PC-3 (cell line): ENCODE data around the gene CAPRIN2.

Experiments
- EZH2 ChIP-seq: fragments of 300-600 bp; sonication (generic); IDR thresholded peaks from one replicate; pipeline ENCODE4 v1.6.1; 2017; ENCODE audit warnings: antibody characterized with exemption, mild to moderate bottlenecking, low read length; ENCODE audit not compliant: unreplicated experiment
- TF ChIP-seq, protein P1 (sequence below): fragments of 300-600 bp; sonication (generic); conservative IDR thresholded peaks from 2 replicates; pipeline ENCODE4 v1.5.1; 2017; ENCODE audit warnings: antibody characterized with exemption, low read depth, mild to moderate bottlenecking, low read length

DNA sequence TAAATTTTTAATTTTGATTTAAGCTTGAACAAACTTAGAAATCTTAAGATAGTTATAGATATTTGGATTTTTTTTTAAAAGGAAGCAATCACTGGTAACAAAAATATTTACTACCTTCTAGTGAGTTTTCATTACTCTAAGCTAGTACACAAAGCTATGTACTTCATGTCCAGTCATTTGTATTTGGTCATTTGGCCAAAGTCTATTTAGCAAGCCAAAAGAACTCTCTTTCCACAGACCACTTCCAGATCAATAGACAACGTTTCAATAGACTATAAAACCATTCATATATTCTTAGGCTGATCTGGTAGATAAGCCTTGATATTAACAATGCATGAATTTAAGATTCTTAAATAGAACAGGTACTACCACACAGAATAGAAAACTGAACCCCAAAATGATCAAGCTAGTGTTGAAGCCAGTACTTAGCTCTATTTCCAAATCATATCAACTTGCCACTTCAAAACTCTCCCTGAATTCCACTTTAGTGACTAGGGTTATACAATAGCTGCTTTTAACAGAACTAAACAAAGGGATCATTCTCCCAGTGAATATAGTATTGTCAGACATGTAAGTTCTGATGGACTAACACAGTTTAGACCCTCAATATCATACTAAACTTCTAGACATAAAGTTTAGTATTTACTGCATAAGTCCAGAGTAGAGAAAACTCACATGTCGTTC is 21.7 kb downstream of the CAPRIN2 start:
- TF ChIP-seq, protein P1, sequence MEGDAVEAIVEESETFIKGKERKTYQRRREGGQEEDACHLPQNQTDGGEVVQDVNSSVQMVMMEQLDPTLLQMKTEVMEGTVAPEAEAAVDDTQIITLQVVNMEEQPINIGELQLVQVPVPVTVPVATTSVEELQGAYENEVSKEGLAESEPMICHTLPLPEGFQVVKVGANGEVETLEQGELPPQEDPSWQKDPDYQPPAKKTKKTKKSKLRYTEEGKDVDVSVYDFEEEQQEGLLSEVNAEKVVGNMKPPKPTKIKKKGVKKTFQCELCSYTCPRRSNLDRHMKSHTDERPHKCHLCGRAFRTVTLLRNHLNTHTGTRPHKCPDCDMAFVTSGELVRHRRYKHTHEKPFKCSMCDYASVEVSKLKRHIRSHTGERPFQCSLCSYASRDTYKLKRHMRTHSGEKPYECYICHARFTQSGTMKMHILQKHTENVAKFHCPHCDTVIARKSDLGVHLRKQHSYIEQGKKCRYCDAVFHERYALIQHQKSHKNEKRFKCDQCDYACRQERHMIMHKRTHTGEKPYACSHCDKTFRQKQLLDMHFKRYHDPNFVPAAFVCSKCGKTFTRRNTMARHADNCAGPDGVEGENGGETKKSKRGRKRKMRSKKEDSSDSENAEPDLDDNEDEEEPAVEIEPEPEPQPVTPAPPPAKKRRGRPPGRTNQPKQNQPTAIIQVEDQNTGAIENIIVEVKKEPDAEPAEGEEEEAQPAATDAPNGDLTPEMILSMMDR, result no peak
- no peak for TF ChIP-seq EZH2
